DND-41 (cell line): ENCODE data around the gene MFAP2.

Experiments
- CTCF ChIP-seq: IDR thresholded peaks from 2 replicates; pipeline ENCODE4 v1.5.1; 2012; ENCODE audit warnings: borderline replicate concordance, low read length, moderate library complexity, mild to moderate bottlenecking; ENCODE audit not compliant: poor library complexity, severe bottlenecking; ENCODE audit errors: extremely low read depth
- EZH2 ChIP-seq: IDR thresholded peaks from 3 replicates; pipeline ENCODE4 v1.6.1; 2012; ENCODE audit warnings: borderline replicate concordance, low read depth, mild to moderate bottlenecking, moderate library complexity, low read length, inconsistent platforms; ENCODE audit not compliant: severe bottlenecking

GRCh38 chr1:16984717-16985116 is 4.3 kb upstream of the MFAP2 start:
- TF ChIP-seq CTCF, result no peak
- no peak for TF ChIP-seq EZH2
